Raji (cell line): ENCODE data around the gene DNAJC5G.

Source experiments
- POLR2A ChIP-seq: IDR thresholded peaks from 2 replicates; pipeline ENCODE4 v1.6.1; 2011; ENCODE audit warnings: low read depth, low read length, control low read depth; ENCODE audit not compliant: insufficient read depth

DNAJC5G gene

GRCh38 chr2:27313882-27314645 lies 38.8 kb downstream of the DNAJC5G start:
- TF ChIP-seq POLR2A: no peak

- no peak for TF ChIP-seq POLR2A
These were observed 39.5 kb downstream of the DNAJC5G start for GRCh38 chr2:27314709-27315108.

- no peak for TF ChIP-seq POLR2A
These were observed 39.9 kb downstream of the DNAJC5G start for GRCh38 chr2:27315122-27315521.

GRCh38 chr2:27316655-27317412 lies 41.6 kb downstream of the DNAJC5G start:
- no peak for TF ChIP-seq POLR2A

- TF ChIP-seq POLR2A: no peak
These were observed 45.8 kb downstream of the DNAJC5G start for GRCh38 chr2:27320958-27321543.

GRCh38 chr2:27322301-27322765 lies 47.1 kb downstream of the DNAJC5G start:
- no peak for TF ChIP-seq POLR2A

GRCh38 chr2:27322766-27323595 lies 47.7 kb downstream of the DNAJC5G start, which contains the start of gene MPV17:
Gene MPV17 (minus strand): TSS chr2:27323097. CDS start chr2:27322517, 580 bp downstream.
- TF ChIP-seq POLR2A: peak; percentile 97

GRCh38 chr2:27323596-27324285 lies 48.5 kb downstream of the DNAJC5G start:
- no peak for TF ChIP-seq POLR2A

- TF ChIP-seq POLR2A: 0 out of 2 replicates have a peak, but pooled peaks have one; percentile 1
These were observed 49.5 kb downstream of the DNAJC5G start for GRCh38 chr2:27324720-27325119.
